ENCODE results near the gene DIPK1C. TPM values are rescaled to one million over a fixed set of nuclear protein-coding genes. Genes with fewer than 3 reads are reported as not detected.

The DIPK1C gene
- total RNA-seq, 1 donor from 2014 or later = not detected

GRCh38 chr18:74494514-74494913, 37.4 kb upstream of the DIPK1C start:
- H3K4me3 ChIP-seq (ENCODE audit: low read depth, low read length) = no peak overlapping the region
- no peak for DNase-seq (ENCODE audit: low read depth)
- TF ChIP-seq, protein P1, sequence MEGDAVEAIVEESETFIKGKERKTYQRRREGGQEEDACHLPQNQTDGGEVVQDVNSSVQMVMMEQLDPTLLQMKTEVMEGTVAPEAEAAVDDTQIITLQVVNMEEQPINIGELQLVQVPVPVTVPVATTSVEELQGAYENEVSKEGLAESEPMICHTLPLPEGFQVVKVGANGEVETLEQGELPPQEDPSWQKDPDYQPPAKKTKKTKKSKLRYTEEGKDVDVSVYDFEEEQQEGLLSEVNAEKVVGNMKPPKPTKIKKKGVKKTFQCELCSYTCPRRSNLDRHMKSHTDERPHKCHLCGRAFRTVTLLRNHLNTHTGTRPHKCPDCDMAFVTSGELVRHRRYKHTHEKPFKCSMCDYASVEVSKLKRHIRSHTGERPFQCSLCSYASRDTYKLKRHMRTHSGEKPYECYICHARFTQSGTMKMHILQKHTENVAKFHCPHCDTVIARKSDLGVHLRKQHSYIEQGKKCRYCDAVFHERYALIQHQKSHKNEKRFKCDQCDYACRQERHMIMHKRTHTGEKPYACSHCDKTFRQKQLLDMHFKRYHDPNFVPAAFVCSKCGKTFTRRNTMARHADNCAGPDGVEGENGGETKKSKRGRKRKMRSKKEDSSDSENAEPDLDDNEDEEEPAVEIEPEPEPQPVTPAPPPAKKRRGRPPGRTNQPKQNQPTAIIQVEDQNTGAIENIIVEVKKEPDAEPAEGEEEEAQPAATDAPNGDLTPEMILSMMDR (conservative IDR thresholded peaks at IDR 0.05; ENCODE audit: low read depth, low read length) = no peak

DNA sequence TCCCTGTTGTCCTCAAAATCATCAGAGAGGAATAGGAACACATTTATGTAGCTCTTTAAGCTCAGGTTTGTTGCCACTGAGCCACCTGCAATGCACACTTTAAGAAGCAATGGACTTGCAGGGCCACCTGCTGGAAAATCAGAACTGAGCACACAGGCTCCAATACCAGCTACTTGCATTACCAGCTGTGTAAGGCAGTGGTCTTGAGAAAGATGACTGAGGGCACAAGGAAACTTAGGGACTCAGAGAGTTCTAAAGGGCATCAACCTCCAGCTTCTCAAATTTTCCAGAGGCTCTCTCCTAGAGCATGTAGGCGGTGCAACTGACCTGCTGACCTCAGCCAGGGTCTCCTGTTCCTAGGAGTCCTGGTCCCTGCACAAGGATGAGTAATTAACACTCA, 36.6 kb upstream of the DIPK1C start:
- TF ChIP-seq, protein P1 (conservative IDR thresholded peaks at IDR 0.05; ENCODE audit: low read depth, low read length) = peak; percentile 90
- DNase-seq (ENCODE audit: low read depth) = no peak
- no peak overlapping the region for H3K4me3 ChIP-seq (ENCODE audit: low read depth, low read length)

- no peak overlapping the region for H3K4me3 ChIP-seq (ENCODE audit: low read depth, low read length)
- no peak for DNase-seq (ENCODE audit: low read depth)
- TF ChIP-seq, protein P1 (conservative IDR thresholded peaks at IDR 0.05; ENCODE audit: low read depth, low read length) = no peak
Measured at GRCh38 chr18:74492259-74492658, 35.2 kb upstream of the DIPK1C start.

- TF ChIP-seq, protein P1 (conservative IDR thresholded peaks at IDR 0.05; ENCODE audit: low read depth, low read length) = no peak
- DNase-seq (ENCODE audit: low read depth) = no peak
- H3K4me3 ChIP-seq (ENCODE audit: low read depth, low read length) = no peak overlapping the region
Measured at GRCh38 chr18:74489676-74490075, 32.6 kb upstream of the DIPK1C start.

DNA sequence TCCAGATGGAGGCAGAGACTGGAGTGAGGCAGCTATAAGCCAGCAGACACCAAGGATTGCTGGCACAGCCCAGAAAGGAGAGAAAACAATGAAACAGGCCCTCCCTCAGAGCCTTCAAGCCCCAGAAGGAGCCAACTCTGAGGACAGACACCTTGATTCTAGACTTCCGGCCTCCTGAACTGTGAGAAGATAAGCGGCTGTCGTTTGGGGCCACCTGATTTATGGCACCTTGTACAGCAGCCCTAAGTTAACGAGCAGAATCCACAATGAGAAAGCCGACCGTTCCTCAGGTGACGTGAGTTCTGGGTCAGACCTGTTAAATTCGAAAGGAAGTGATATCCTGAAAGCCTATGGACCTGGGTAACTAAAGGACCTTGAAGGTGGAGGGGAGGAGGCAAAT, 31.8 kb upstream of the DIPK1C start:
- TF ChIP-seq, protein P1 (conservative IDR thresholded peaks at IDR 0.05; ENCODE audit: low read depth, low read length) = no peak
- H3K4me3 ChIP-seq (ENCODE audit: low read depth, low read length) = no peak overlapping the region
- DNase-seq (ENCODE audit: low read depth) = no peak

- TF ChIP-seq, protein P1 (conservative IDR thresholded peaks at IDR 0.05; ENCODE audit: low read depth, low read length) = no peak
- DNase-seq (ENCODE audit: low read depth) = no peak
Measured at GRCh38 chr18:74488354-74488753, 31.2 kb upstream of the DIPK1C start.

DNA sequence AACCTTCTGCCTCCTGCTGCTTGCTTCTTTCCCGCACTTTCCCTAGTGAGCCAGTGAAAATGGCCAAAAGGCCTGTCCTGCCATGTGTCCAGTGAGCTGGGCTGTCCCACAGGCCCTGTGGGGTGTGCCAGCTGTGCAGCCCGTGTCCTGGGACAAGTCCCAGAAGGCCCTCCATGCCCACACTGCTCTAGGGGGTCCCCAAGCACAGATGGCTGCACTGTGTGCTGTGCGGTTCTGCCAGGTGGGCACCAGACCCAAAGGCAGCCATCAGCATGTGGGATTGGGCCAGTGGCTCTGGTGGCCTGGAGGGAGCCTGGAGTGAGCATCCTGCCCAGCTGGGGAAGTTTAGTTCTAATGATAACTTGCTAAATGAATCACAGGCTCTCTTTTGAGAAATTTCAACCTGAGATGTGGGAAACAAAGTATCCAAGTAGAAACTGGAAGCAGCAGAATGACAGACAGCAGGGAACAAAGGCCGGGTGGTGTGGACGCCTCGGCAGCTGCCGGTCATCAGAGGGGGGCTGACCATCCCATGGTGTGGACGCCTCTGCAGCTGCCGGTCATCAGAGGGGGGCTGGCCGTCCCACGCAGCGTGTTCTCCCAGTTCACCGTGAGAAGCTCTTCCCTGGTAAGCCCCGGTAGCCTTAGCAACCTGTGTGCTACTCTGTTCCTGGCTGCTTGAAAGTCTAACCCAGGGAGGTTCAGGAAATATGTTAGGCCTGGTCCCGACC, 29.2 kb upstream of the DIPK1C start:
- no peak for DNase-seq (ENCODE audit: low read depth)
- TF ChIP-seq, protein P1 (conservative IDR thresholded peaks at IDR 0.05; ENCODE audit: low read depth, low read length) = no peak
- no peak overlapping the region for H3K4me3 ChIP-seq (ENCODE audit: low read depth, low read length)

More at GRCh38 chr18:74488354-74488753, 31.2 kb upstream of the DIPK1C start:
- no peak overlapping the region for H3K4me3 ChIP-seq (ENCODE audit: low read depth, low read length)

All from epithelial cell of proximal tubule (primary cell).